GM19324 (cell line): ENCODE data around the gene APBA2.
"Not testable (repeated sequence)": the region's sequence is repeated elsewhere in the genome, so short reads cannot be mapped to it uniquely, and the experiment has no call there.

Experiments
- ATAC-seq: cut with Tn5 transposase; IDR thresholded peaks from one replicate; pipeline ENCODE4 v1.9.1; 2021; ENCODE audit warnings: mild to moderate bottlenecking, moderate library complexity; ENCODE audit not compliant: unreplicated experiment, low FRiP score

APBA2 gene

GRCh38 chr15:28885630-28886430 is at the start of gene APBA2:
APBA2 (plus strand) TSS chr15:28885974; CDS start chr15:29053885, 167,911 bp downstream.
- no peak for ATAC-seq

- ATAC-seq, result not testable (repeated sequence)
Observed at GRCh38 chr15:28840285-28840684, 45.5 kb upstream of the APBA2 start.

DNA sequence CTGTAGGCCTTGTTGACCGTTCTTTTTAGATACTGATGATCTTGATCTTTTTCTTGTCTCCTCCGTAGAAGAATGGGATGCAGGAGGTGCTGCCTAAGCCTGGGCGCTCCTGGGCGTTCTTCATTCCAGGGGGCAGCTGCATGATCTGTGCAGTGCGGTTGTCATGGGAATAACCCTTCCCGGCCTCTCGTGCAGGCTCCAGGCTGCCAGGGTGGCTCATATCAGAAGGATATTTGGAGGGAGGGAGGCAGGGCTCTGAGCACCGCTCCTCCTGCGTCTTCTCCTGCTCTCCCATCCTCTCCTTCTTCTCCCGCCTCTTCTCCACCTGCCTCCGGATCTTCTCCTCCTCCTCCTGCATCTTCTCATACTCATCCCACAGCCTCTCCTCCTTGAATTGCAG is 43.6 kb upstream of the APBA2 start:
- ATAC-seq, result not testable (repeated sequence)

DNA sequence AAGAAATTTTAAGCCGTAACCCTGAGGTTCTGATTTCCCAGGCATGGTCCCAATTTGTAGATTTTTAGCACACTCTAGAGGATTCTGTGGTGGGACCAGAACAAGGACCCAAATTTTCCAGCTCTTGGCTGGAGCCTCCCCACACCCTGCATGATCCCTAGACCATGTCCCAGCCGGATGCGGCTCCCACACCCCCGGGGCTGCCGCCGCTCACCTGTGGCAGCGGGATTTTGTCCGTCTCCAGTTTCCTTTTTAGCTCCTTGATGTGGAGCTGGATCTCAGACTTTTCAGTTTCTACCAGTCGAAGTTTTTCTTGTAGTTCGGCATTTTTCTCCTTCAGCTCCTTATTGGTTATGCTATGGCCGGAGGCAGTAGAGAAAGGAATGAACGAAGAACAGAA is 42.3 kb upstream of the APBA2 start:
- not testable (repeated sequence) for ATAC-seq

DNA sequence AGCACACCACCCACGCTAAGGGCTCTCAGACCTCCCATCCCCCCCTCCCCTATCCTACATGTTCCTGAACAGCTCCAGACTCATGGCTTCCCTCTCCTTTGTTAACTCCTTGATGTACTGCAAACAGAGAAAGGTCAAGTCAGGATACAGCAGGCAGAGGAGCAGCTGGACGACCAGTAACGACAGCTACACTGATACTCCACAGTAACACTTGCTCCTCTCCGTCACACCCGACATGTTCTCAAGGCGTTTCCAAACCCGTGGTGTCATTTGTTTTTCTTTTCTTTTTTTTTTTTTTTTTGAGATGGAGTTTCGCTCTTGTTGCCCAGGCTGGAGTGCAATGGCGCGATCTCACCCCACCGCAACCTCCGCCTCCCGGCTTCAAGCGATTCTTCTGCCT is 41.6 kb upstream of the APBA2 start:
- ATAC-seq, result not testable (repeated sequence)

- not testable (repeated sequence) for ATAC-seq
Observed at GRCh38 chr15:28847247-28847646, 38.5 kb upstream of the APBA2 start.

DNA sequence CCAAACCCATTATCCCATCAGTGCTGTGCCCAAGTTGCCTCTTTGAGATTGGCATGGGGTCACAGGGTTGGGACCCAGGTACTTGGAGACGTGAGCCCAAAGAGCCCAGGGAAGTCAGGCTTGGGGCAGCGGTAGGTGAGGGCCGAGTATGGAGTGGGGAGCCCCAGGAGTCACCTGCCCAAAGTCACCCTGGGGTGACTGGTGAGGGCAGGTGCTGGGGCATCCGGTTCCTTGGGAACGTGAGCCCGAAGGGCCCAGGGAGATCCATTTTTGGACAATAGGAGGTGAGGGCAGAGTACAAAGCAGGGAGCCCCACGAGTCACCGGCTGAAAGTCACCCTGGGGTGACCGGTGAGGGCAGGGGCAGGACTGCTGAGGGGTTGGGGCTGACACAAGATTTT is 37.8 kb upstream of the APBA2 start:
- ATAC-seq, result not testable (repeated sequence)

DNA sequence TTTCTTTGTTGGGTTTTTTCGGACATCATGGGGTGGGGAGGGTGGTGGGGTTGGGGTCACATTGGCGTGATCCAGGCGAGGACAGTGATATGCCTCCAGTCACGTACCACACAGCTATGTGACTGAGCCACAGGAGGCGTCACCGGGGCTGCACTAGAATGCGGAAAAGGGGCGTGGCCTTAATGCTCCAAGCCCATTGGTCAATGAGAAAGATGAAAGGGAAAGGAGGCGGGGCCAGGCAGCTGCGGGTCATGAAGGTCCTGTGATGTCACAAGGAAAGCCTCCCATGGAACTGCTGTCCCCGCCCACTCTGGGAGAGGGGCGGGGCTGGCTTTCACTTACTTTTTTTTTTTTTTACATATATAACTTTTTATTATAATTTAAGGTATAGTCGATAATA is 37.3 kb upstream of the APBA2 start, which contains the start of gene GOLGA6L7:
Gene GOLGA6L7, minus strand, starts transcription at position 124 of the 400 bp plus-strand sequence. Its CDS starts 95 bp downstream, at position 29.
- not testable (repeated sequence) for ATAC-seq

DNA sequence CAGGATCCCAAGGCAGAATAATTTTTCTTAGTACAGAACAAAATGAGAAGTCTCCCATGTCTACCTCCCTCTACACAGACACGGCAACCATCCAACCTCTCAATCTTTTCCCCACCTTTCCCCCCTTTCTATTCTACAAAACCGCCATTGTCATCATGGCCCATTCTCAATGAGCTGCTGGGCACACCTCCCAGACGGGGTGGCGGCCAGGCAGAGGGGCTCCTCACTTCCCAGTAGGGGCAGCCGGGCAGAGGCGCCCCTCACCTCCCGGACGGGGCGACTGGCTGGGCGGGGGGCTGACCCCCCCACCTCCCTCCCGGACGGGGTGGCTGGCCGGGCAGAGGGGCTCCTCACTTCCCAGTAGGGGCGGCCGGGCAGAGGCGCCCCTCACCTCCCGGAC is 36.5 kb upstream of the APBA2 start:
- ATAC-seq, result not testable (repeated sequence)

DNA sequence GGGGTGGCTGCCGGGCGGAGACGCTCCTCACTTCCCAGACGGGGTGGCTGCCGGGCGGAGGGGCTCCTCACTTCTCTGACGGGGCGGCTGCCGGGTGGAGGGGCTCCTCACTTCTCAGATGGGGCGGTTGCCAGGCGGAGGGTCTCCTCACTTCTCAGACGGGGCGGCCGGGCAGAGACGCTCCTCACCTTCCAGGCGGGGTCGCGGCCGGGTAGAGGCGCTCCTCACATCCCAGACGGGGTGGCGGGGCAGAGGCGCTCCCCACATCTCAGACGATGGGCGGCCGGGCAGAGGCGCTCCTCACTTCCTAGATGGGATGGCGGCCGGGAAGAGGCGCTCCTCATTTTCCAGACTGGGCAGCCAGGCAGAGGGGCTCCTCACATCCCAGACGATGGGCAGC is 36.0 kb upstream of the APBA2 start:
- ATAC-seq, result not testable (repeated sequence)

DNA sequence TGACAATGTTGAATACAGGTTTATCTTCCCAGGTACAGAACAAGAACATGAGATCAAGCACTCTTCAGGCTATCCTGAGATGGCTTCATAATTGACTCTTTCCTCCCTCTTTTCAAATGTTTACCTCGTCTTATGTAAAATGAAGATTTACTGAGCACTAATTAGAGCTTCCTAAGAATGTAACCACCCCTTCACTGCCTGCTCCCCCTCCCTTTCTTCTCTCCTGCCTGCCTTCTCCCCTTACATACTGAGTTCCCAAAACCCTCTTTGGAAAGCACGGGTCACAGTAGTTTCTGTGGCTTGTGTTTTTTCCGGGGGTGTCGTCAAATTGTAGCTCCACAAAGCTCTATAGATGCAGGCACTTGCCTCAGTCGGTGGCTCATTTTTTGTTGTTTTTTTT is 32.1 kb upstream of the APBA2 start:
- not testable (repeated sequence) for ATAC-seq

DNA sequence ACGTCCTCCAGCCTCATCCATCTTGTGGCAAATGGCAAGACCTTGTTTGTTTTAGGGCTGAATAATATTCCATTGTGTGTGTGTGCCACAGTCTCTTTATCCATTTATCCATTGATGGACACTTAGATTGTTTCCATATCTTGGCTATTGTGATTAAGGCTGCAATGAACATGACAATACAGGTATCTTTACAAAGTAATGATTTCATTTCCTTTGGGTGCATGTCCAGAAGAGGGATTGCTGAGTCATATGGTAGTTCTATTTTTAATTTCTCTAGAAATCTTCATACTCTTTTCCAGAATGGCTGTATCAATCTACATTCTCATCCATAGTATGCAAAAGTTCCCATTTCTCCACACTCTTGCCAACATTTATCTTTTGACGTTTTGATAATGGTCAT is 31.2 kb upstream of the APBA2 start:
- ATAC-seq, result not testable (repeated sequence)

- ATAC-seq, result no peak
Observed at GRCh38 chr15:28861031-28861534, 24.7 kb upstream of the APBA2 start.

GRCh38 chr15:28861589-28862293 is 24.0 kb upstream of the APBA2 start:
- not testable (repeated sequence) for ATAC-seq

DNA sequence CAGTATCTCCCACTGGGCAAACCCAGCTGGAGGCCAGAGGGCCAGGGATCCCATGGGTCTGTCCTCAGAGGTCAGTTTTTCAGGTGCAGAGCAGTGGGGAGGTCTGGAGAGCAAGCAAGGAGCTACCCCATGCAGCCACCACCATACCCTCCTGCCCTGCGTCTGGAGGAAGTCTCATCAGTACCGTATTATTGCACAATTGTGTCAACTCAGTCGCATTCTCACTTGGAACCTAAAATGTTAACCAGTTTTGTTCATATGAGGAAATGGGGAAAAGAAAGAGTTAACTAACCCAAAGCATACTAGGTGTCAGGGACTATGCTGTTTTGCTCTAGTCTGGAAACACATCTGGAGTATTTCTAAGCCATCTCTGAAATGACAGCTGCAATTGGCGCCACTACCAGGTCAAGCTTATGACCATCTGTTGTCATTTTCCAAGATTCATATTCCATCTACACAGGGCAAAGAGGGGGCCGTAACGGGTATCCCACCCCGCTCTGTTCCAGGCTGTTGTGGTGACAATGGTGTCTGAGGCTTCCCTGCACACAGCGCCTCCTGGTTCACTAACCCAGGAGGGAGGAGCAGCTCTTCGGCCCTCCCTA is 16.9 kb upstream of the APBA2 start:
- no peak for ATAC-seq

DNA sequence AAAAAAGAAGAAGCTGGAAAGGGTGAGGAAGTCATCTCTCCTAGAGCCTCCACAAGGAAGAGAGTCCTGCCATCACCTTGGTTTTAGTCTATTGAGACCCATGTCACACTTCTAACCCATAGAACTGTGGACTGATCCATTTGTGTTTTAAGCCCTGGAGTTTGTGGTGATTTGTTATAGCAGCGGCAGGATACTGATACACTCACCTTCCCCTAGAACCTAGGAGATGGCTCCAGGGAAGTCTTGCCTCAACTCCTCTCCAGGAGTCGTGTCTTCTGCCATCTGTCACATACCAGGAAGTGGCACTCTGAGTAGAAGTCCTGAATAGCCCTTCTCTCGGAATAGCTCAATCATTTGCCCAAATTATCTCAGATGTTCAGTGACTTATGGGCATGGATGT is 14.6 kb upstream of the APBA2 start:
- no peak for ATAC-seq

- no peak for ATAC-seq
Observed at GRCh38 chr15:28873006-28873405, 12.8 kb upstream of the APBA2 start.

DNA sequence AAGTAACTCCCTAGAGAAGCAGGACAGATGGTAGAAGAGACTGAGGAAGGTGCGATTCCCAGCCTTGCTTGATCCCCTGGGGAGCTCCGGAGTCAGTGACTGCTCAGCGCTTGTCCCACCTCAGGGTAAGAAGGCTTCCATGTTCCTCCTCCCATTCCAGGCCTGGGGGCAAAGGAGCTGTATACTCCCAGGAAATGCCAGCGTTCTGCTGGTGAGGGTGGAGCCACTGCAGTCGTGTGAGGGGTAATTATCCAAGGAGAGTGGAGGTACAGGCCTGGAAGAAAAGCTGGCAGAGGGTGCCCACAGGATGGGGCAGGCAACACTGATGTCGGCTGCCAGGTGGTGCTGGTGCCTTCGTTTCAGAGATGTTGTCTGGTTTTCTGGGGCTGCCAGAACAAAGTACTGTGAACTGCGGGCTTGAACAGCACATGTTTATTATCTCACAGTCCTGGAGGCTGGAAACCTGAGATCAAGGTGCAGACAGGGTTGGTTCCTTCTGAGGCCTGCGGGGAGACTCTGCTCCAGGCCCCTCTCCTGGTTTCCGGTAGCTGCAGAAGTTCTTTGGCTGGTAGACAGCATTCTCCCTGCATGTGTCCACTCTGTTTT is 12.1 kb upstream of the APBA2 start:
- ATAC-seq, result no peak

GRCh38 chr15:28875461-28876000 is 10.2 kb upstream of the APBA2 start:
- ATAC-seq, result no peak

- ATAC-seq, result no peak
Observed at GRCh38 chr15:28876131-28876844, 9.5 kb upstream of the APBA2 start.
